Measurements from ENCODE around the gene POLG2.

DNA sequence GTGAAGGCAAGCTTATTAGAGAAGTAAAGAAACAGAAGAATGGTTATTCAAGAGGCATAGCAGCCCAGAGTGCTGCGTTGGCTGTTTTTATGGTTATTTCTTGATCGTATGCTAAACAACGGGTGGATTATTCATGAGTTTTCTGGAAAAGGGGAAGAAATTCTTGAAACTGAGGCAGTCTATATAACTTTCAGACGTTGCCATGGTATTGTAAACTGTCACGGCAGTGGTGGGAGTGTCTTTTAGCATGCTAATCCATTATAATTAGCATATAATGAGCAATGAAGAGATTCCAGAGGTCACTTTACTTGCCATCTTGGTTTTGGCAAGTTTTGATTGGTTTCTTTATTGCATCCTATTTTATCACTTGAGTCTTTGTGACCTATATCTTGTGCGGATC is 65.3 kb downstream of the POLG2 start:
- no peak for TF ChIP-seq POLR2A (IDR thresholded peaks at IDR 0.05)
- TF ChIP-seq, protein P1, sequence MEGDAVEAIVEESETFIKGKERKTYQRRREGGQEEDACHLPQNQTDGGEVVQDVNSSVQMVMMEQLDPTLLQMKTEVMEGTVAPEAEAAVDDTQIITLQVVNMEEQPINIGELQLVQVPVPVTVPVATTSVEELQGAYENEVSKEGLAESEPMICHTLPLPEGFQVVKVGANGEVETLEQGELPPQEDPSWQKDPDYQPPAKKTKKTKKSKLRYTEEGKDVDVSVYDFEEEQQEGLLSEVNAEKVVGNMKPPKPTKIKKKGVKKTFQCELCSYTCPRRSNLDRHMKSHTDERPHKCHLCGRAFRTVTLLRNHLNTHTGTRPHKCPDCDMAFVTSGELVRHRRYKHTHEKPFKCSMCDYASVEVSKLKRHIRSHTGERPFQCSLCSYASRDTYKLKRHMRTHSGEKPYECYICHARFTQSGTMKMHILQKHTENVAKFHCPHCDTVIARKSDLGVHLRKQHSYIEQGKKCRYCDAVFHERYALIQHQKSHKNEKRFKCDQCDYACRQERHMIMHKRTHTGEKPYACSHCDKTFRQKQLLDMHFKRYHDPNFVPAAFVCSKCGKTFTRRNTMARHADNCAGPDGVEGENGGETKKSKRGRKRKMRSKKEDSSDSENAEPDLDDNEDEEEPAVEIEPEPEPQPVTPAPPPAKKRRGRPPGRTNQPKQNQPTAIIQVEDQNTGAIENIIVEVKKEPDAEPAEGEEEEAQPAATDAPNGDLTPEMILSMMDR (IDR thresholded peaks at IDR 0.05 in 4 of 5, conservative IDR thresholded peaks at IDR 0.05 in 1 of 5) = no peak

Data from gastrocnemius medialis (tissue), 4 donors.